Measurements from ENCODE around the gene CLMP.
"Not testable (repeated sequence)": the region's sequence is repeated elsewhere in the genome, so short reads cannot be mapped to it uniquely, and the experiment has no call there.

Gene CLMP

GRCh38 chr11:123135863-123136446 is 59.1 kb downstream of the CLMP start:
- H3K4me3 ChIP-seq (replicated peaks; ENCODE audit: low read depth, low read length): no peak overlapping the region
- no peak for TF ChIP-seq CTCF (IDR thresholded peaks at IDR 0.05; ENCODE audit: low read depth, low read length, missing control alignments)
- no peak for DNase-seq (ENCODE audit: extremely low read depth, low read depth)

- H3K4me3 ChIP-seq (replicated peaks; ENCODE audit: low read depth, low read length): no peak overlapping the region
- no peak for DNase-seq (ENCODE audit: extremely low read depth, low read depth)
- TF ChIP-seq CTCF (IDR thresholded peaks at IDR 0.05; ENCODE audit: low read depth, low read length, missing control alignments): no peak
Measured at GRCh38 chr11:123132881-123133280, 62.2 kb downstream of the CLMP start.

- not testable (repeated sequence) for DNase-seq (ENCODE audit: extremely low read depth, low read depth); H3K4me3 ChIP-seq (replicated peaks; ENCODE audit: low read depth, low read length)
Measured at GRCh38 chr11:123132034-123132766, 62.8 kb downstream of the CLMP start.

GRCh38 chr11:123129920-123130319 is 65.1 kb downstream of the CLMP start:
- TF ChIP-seq CTCF (IDR thresholded peaks at IDR 0.05; ENCODE audit: low read depth, low read length, missing control alignments): no peak
- no peak for DNase-seq (ENCODE audit: extremely low read depth, low read depth)
- H3K4me3 ChIP-seq (replicated peaks; ENCODE audit: low read depth, low read length): no peak overlapping the region

GRCh38 chr11:123125169-123125568 is 69.9 kb downstream of the CLMP start:
- no peak for TF ChIP-seq CTCF (IDR thresholded peaks at IDR 0.05; ENCODE audit: low read depth, low read length, missing control alignments)
- no peak overlapping the region for H3K4me3 ChIP-seq (replicated peaks; ENCODE audit: low read depth, low read length)
- no peak for DNase-seq (ENCODE audit: extremely low read depth, low read depth)

- no peak for DNase-seq (ENCODE audit: extremely low read depth, low read depth)
- H3K4me3 ChIP-seq (replicated peaks; ENCODE audit: low read depth, low read length): no peak overlapping the region
- TF ChIP-seq CTCF (IDR thresholded peaks at IDR 0.05; ENCODE audit: low read depth, low read length, missing control alignments): no peak
Measured at GRCh38 chr11:123122852-123123251, 72.2 kb downstream of the CLMP start.

GRCh38 chr11:123122341-123122740 is 72.7 kb downstream of the CLMP start:
- no peak for TF ChIP-seq CTCF (IDR thresholded peaks at IDR 0.05; ENCODE audit: low read depth, low read length, missing control alignments)
- DNase-seq (ENCODE audit: extremely low read depth, low read depth): no peak
- H3K4me3 ChIP-seq (replicated peaks; ENCODE audit: low read depth, low read length): no peak overlapping the region
